HG03108 (cell line): ENCODE data around the gene CPN2.

Experiments used
- ATAC-seq: cut with Tn5 transposase; IDR thresholded peaks from one replicate; pipeline ENCODE4 v1.9.1; 2021; ENCODE audit warnings: moderate library complexity; ENCODE audit not compliant: unreplicated experiment

The CPN2 gene

GRCh38 chr3:194314388-194315068, 36.6 kb downstream of the CPN2 start:
- ATAC-seq: no peak

- ATAC-seq: no peak
These were observed 37.4 kb downstream of the CPN2 start for GRCh38 chr3:194313560-194314387.

- no peak for ATAC-seq
These were observed 38.3 kb downstream of the CPN2 start for GRCh38 chr3:194312743-194313281.

GRCh38 chr3:194312186-194312742, 38.9 kb downstream of the CPN2 start:
- no peak for ATAC-seq

GRCh38 chr3:194311000-194311399, 40.1 kb downstream of the CPN2 start:
- ATAC-seq: no peak

- ATAC-seq: no peak
These were observed 40.9 kb downstream of the CPN2 start for GRCh38 chr3:194310060-194310835.

- no peak for ATAC-seq
These were observed 42.3 kb downstream of the CPN2 start for GRCh38 chr3:194308601-194309449.

GRCh38 chr3:194307849-194308248, 43.3 kb downstream of the CPN2 start:
- ATAC-seq: no peak

GRCh38 chr3:194306771-194307640, 44.1 kb downstream of the CPN2 start:
- ATAC-seq: peak; percentile 45

- ATAC-seq: peak; percentile 41
These were observed 44.9 kb downstream of the CPN2 start for GRCh38 chr3:194306109-194306686.

GRCh38 chr3:194305356-194306108, 45.6 kb downstream of the CPN2 start:
- no peak for ATAC-seq

GRCh38 chr3:194304186-194304917, 46.8 kb downstream of the CPN2 start:
- no peak for ATAC-seq

GRCh38 chr3:194303749-194304148, 47.4 kb downstream of the CPN2 start:
- no peak for ATAC-seq

GRCh38 chr3:194301730-194302129, 49.4 kb downstream of the CPN2 start:
- ATAC-seq: no peak

GRCh38 chr3:194300936-194301335, 50.2 kb downstream of the CPN2 start:
- ATAC-seq: no peak

- no peak for ATAC-seq
These were observed 50.8 kb downstream of the CPN2 start for GRCh38 chr3:194300382-194300758.
